Smooth muscle cell (in vitro differentiated cells): ENCODE data around the gene KCNQ5. TPM values are rescaled to one million over a fixed set of nuclear protein-coding genes. Genes with fewer than 3 reads are reported as not detected.

Experiments
- DNase-seq: peaks from one replicate; lab custom pipeline; 2025; ENCODE audit not compliant: unreplicated experiment; lab: John Stamatoyannopoulos, UW
- H2AFZ ChIP-seq: fragments of 200-600 bp; sonication (generic); 2 replicates; pipeline ENCODE4 v1.6.0; 2016; ENCODE audit warnings: antibody characterized with exemption, low read depth, mild to moderate bottlenecking
- H3F3A ChIP-seq: fragments of 200-600 bp; sonication (generic); 2 replicates; pipeline ENCODE4 v1.6.0; 2017; ENCODE audit warnings: antibody characterized with exemption, low read depth
- H3K27ac ChIP-seq: fragments of 200-600 bp; sonication (generic); 2 replicates; pipeline ENCODE4 v1.5.1; 2016; ENCODE audit warnings: low read depth, mild to moderate bottlenecking
- H3K27me3 ChIP-seq: fragments of 200-600 bp; sonication (generic); 2 replicates; pipeline ENCODE4 v1.6.1; 2016; ENCODE audit warnings: low read depth, mild to moderate bottlenecking
- H3K36me3 ChIP-seq: fragments of 200-600 bp; sonication (generic); 2 replicates; pipeline ENCODE4 v1.5.1; 2016; ENCODE audit warnings: low read depth
- H3K4me1 ChIP-seq: fragments of 200-600 bp; sonication (generic); 2 replicates; pipeline ENCODE4 v1.5.1; 2016; ENCODE audit warnings: low read depth
- H3K4me2 ChIP-seq: fragments of 200-600 bp; sonication (generic); 2 replicates; pipeline ENCODE4 v1.6.0; 2016; ENCODE audit warnings: mild to moderate bottlenecking
- H3K4me3 ChIP-seq: fragments of 200-600 bp; sonication (generic); 2 replicates; pipeline ENCODE4 v1.5.1; 2016; ENCODE audit warnings: mild to moderate bottlenecking
- H3K79me2 ChIP-seq: fragments of 200-600 bp; sonication (generic); 2 replicates; pipeline ENCODE4 v1.6.0; 2016; ENCODE audit warnings: low read depth, mild to moderate bottlenecking
- H3K9ac ChIP-seq: fragments of 200-600 bp; sonication (generic); 2 replicates; pipeline ENCODE4 v1.6.0; 2016; ENCODE audit warnings: low read depth
- H3K9me3 ChIP-seq: fragments of 200-600 bp; sonication (generic); replicated peaks from 2 replicates; pipeline ENCODE4 v1.5.1; 2016; ENCODE audit warnings: low read depth
- H4K20me1 ChIP-seq: fragments of 200-600 bp; sonication (generic); 2 replicates; pipeline ENCODE4 v1.6.0; 2016; ENCODE audit warnings: low read depth
- CTCF ChIP-seq: fragments of 200-600 bp; sonication (generic); IDR thresholded peaks from 2 replicates; pipeline ENCODE4 v1.5.1; 2017; ENCODE audit warnings: borderline replicate concordance, mild to moderate bottlenecking, antibody characterized with exemption; ENCODE audit not compliant: insufficient read depth, poor library complexity, severe bottlenecking
- WGBS: methylation state at CpG from one replicate; pipeline ENCODE4 v1.1.7; 2016; ENCODE audit warnings: low lambda C conversion rate; 5-methylcytosine and 5-hydroxymethylcytosine counted together
- polyA plus RNA-seq: library from polyadenylated mRNA; unstranded; fragments of >200 nt; fragmentation: Nextera tagmentation; extraction: Ambion mirVana; gene quantifications from 2 replicates; pipeline ENCODE4 v1.2.1, GENCODE V29; 2016
- total RNA-seq: library from RNA; depleted of rRNA; stranded (reverse); fragments of >200 nt; gene quantifications from 2 replicates; pipeline ENCODE4 v1.2.3, GENCODE V29; 2014

KCNQ5 gene
- total and polyA plus RNA-seq, 2 experiments from 2014 or later = 1.2 to 2.0 TPM

DNA sequence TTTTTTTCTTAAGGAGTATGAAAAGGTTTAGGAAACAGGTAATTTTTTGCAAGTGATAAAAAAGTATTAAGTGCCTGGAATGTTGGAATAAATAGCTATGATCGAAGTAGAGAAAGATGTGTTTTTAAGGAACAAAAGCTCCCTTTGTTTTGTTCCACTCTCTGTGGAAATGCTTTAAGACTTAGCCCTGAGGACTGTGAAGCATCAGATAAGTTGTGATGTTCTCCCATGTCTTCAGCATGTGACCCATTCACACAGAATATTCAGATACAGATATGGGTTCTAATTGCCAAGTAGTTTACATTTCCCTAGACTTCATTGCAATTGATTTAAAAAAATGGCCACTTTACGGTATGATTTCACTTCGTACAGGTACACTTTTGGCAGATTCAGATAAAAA lies 80.6 kb downstream of the KCNQ5 start:
- WGBS = 82% methylated on average over 3 of the region's 3 CpGs
- H3K27ac ChIP-seq = no peak overlapping the region
- H3F3A ChIP-seq = no peaks in the 10 kb centered on the region
- no peak overlapping the region for H3K9ac ChIP-seq
- TF ChIP-seq CTCF = no peak
- no peaks in the 10 kb centered on the region for H4K20me1 ChIP-seq
- no peak overlapping the region for H3K4me2 ChIP-seq
- DNase-seq = no peak
- no peaks in the 10 kb centered on the region for H3K79me2 ChIP-seq
- no peak overlapping the region for H2AFZ ChIP-seq
- H3K36me3 ChIP-seq = no peaks in the 10 kb centered on the region
- no peaks in the 10 kb centered on the region for H3K4me1 ChIP-seq
- H3K27me3 ChIP-seq = no peaks in the 10 kb centered on the region
- no peaks in the 10 kb centered on the region for H3K9me3 ChIP-seq
- no peak overlapping the region for H3K4me3 ChIP-seq

- TF ChIP-seq CTCF = no peak
- H2AFZ ChIP-seq = no peak overlapping the region
- no peaks in the 10 kb centered on the region for H3K4me1 ChIP-seq
- no peak overlapping the region for H3K4me3 ChIP-seq
- WGBS = 60% methylated on average over 2 of the region's 2 CpGs
- no peak overlapping the region for H3K27ac ChIP-seq
- no peaks in the 10 kb centered on the region for H3K36me3 ChIP-seq
- H4K20me1 ChIP-seq = no peaks in the 10 kb centered on the region
- H3K9ac ChIP-seq = no peak overlapping the region
- H3F3A ChIP-seq = no peaks in the 10 kb centered on the region
- no peaks in the 10 kb centered on the region for H3K27me3 ChIP-seq
- no peak overlapping the region for H3K4me2 ChIP-seq
- H3K79me2 ChIP-seq = no peaks in the 10 kb centered on the region
- no peak for DNase-seq
- H3K9me3 ChIP-seq = no peaks in the 10 kb centered on the region
Observed at GRCh38 chr6:72703093-72703492, 81.2 kb downstream of the KCNQ5 start.

- no peak overlapping the region for H3K27ac ChIP-seq
- no peak overlapping the region for H2AFZ ChIP-seq
- 81% methylated on average over 4 of the region's 4 CpGs for WGBS
- H3K4me1 ChIP-seq = no peaks in the 10 kb centered on the region
- no peak overlapping the region for H3K9ac ChIP-seq
- no peaks in the 10 kb centered on the region for H4K20me1 ChIP-seq
- H3K4me2 ChIP-seq = no peak overlapping the region
- no peak for TF ChIP-seq CTCF
- DNase-seq = no peak
- no peaks in the 10 kb centered on the region for H3K79me2 ChIP-seq
- H3F3A ChIP-seq = no peaks in the 10 kb centered on the region
- H3K4me3 ChIP-seq = no peak overlapping the region
- H3K27me3 ChIP-seq = no peaks in the 10 kb centered on the region
- H3K9me3 ChIP-seq = no peaks in the 10 kb centered on the region
- no peaks in the 10 kb centered on the region for H3K36me3 ChIP-seq
Observed at GRCh38 chr6:72704979-72705378, 83.1 kb downstream of the KCNQ5 start.

DNA sequence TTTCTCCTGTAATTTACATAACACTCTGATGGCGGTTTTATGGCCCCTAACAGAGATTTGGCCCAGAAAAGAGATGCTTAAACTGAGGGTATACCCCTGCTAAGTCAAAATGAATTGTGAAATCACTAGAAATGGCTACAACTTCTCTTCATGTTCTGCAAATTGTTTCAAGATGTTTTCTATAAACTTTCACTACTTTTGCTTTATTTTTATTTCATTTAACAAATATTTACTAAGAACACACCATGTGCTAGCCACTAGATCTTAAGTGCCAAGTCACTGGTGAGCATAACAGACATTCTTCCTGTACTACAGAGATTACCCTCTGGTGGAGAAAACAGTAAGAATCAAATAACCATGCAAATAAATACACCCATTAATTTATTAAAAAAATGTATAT lies 87.6 kb downstream of the KCNQ5 start:
- no peak for DNase-seq
- Histone ChIP-seq H3K4me2 (no peak overlapping the region), H3K4me3 (no peak overlapping the region), H4K20me1 (no peaks in the 10 kb centered on the region), H3K9me3 (no peaks in the 10 kb centered on the region), H3F3A (no peaks in the 10 kb centered on the region), H3K27me3 (no peaks in the 10 kb centered on the region), H3K36me3 (no peaks in the 10 kb centered on the region), H3K79me2 (no peaks in the 10 kb centered on the region), H3K4me1 (no peaks in the 10 kb centered on the region), H2AFZ (no peak overlapping the region), H3K27ac (no peak overlapping the region), H3K9ac (no peak overlapping the region)
- 96% methylated on average over 1 of the region's 1 CpG for WGBS
- TF ChIP-seq CTCF = no peak
